GM21529 (cell line): ENCODE measurements around the gene MITF.

Source experiments
- ATAC-seq: cut with Tn5 transposase; IDR thresholded peaks from one replicate; pipeline ENCODE4 v1.9.1; 2021; ENCODE audit not compliant: unreplicated experiment

The MITF gene

DNA sequence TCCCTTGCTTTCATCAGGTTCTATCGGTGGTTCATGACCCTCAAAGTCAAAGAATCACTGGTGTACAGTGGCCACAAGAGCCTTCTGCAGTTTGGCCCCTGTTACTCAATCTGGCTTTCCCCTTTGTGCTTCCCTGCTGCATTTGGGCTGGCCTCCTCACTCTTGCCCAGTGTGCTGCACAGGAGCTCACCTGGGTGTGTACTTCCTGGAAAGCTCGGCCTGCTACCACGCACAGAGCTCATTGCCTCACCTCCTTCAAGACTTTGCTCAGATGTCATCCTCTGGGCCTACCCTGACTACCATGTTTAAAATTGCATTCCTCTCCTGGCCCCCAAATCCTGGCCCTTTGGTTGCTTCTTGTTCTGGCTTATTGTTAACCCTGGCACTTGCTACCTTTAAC is 90.9 kb downstream of the MITF start:
- ATAC-seq = no peak

DNA sequence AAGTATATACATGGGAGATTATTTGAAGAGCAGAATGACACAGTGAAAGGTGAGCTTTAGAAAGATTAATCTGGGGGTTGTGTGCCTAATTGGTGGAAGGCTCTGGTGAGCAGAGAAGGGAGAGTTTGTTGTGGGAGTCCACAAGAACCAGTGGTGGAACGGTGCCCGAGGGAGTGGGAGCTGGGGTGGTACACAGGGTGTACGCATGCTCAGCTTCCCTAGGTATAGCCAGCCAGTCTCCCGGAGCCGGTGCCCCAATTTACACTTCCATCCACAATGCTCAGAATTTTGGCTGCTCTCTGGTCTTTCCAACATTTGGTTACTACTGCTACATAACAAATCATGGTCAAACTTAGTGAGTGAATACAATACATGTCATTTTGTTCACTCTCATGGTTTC is 92.5 kb downstream of the MITF start:
- no peak for ATAC-seq

DNA sequence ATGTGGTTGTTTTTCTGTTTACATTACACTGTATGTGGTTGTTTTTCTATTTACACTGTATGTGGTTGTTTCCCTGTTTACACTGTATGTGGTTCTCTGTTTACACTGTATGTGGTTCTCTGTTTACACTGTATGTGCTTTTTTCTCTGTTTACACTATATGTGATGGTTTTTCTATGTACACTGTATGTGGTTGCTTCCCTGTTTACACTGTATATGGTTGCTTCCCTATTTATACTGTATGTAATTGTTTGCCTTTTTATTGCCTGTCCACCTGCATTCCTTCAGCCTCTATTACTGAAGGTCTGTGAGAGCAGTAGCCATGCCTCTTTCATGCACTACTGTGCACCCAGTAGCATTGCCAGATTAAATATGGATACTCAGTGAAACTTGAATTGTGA is 94.3 kb downstream of the MITF start:
- no peak for ATAC-seq

DNA sequence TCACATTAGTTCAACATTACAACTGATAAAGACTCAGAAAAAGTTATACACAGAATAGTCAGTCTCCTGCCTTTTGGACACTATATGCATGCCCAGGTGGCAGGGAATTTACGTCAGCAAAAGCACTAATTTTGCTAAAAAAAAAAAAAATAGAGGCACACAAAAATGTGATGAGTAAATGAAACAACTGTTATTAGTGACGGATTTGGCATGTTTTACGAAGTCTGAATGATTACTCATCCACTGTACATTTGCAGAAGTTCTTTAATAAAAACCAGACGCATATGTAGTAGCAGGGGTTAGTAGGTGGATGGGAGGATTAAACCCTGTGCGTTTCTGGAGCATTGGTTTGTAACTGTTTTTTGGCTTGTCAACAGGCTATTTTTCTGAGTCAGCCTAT is 99.0 kb downstream of the MITF start:
- no peak for ATAC-seq

DNA sequence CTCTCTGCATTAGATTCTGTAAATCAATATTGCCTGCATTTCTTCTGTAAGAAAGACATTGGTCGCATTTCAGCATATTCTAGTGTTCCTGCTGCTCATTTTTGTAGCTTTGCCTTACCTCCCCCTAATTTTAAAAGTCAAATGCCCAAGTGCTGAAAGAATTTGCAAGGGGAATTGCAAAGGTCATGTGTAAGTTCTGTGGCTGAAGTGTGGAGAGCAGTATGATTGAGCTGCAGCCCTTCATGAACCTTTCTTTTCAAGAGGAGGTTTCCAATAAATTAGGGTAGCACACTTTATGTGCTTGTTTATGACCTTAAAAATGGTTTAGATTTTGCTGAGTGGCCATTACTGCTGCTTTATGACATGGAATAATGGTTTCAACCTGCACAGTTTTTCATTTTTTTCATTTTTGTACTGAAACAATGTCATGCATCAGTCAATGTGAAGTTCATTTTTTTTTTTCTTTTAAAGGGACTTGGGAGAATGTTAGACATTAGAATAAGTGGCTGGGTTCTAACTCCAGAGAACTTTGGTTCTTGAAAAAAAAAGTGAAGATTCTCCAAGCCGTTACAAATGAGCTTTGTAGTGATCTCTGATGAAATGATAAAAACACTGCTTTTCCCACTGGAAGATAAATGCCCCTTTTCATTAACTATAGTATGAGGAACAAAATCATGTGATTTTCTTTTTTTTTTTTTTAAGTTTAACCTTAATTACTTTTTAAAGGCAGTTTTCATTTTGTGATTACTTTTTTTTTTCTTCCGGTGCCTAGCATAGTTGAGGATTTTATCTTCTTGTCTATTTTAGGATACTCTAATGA is 99.6 kb downstream of the MITF start:
- ATAC-seq = no peak

DNA sequence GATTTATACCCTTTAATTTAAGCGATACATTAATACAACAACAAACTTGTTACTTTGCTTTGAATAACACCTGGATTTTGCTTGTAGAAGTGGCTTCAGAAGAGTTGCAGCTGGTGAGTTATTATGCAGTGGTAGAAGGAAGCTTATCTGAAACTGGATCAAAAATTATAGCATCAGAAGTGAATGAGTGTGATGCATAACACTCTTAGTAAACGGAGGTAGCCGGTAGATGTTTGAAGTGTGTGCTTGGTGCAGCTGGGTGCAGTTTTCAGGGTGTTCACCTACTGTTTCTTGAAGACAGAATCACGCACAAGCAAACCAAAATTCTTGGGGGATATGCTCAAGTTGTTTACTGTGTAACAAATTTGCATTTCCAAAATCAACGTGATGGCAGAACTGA is 103.1 kb downstream of the MITF start:
- no peak for ATAC-seq

DNA sequence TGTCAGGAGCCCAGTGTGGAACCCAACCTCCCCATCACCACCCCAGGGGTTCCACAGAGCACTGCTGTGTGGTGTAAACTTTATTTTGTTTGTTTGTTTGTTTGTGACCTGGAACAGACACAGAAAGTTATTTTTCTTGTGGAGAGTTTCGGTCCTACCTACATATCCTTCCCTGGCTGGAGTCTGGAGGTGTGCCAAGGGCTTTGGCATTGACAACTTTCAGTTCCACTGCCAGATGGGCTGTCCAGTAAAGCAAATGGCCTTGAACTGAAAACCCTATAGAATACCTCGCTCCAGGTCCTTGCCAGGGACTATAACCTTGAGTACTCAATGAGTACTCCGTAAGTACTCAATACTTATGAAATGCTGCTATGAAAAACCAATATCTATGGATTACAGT is 103.5 kb downstream of the MITF start:
- ATAC-seq = no peak

DNA sequence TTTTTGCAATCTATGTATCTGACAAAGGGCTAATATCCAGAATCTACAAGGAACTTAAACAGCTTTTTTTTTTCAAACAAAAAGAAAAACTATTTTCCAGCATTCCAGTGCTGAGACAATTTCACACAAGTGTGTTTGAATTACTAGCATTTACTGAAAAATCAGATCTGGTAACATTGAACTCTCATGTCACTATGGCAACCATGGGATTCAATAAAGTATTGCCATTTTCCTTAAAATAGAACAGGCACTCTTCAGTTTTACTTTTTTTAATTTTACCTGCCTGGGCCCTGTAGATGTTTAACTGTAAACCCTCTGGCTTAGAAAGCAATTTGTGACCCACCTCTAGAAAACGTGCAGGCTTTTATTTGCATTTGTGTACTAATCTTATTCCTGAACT is 105.4 kb downstream of the MITF start:
- no peak for ATAC-seq

DNA sequence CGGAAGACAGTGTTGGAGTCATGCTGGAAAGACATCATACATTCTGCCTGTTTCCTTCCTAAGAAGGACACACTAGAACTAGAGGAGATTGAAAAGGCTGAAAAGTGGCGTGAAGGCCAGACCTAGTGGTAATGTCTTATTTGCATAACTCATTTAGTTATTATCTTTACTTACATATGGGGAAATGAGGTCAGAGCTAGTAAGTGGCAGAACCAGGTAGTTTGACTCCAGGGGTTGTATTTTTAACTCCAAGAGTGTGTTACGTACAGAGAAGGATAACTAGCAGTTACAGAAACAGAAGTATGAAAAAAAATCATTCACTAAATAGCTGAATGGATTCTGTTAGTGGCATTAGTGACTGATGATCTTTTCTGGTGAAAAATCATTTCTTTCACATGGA is 108.0 kb downstream of the MITF start:
- ATAC-seq = no peak

DNA sequence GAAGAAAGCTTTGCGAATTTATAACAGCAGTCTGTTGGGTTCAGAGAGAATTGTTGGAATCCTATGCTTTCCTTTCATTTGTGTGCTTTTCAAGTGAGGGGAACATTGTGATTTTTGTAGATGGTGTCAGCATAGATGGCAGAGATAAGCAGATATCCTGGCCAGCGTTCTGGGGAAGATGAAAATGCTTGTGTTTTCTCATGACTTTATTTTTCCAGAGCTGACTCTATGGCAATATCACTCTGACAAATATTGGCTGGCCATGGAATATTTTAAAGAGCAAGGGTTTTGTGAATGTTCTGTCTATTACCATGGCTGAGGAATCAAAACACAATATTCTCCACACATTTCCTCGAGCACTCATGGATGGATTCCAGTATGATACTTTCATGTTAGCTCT is 108.8 kb downstream of the MITF start:
- no peak for ATAC-seq

DNA sequence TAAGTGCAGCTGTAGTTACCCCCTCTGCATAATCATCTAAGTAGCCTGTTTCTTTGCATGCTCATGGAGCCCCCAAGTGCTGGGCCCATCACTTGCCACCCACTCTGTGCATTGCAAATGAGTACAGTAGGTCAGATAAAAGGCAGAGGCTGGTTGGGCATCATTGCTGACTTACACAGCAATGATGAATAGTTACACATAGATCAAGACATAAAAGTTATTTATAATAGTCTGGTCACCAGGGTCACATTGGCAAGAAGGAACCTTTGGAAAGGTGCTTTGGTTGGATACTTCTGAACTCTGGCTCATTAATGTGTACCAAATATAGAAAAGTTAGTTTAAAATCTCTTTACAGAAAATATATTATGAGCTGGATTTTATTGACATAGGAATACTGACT is 111.6 kb downstream of the MITF start:
- ATAC-seq = no peak

DNA sequence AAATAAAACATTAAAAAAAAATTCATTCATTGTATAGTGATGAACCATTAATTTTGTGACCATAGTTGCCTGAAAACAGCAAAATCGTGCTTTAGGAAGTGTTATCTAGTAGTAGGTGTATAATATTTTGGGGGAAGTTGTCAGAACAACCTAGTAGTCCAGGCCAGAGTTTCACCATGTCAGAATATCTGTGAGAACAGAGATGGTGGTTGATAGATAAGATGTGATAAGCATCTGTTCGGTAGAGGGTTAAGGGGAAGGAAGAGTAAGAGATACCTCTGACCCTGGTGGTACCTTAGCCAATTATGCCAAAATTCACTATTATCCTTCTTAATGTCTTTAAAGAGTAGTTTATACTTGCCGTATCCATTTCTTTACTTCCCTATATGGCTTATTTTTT is 113.8 kb downstream of the MITF start:
- no peak for ATAC-seq

DNA sequence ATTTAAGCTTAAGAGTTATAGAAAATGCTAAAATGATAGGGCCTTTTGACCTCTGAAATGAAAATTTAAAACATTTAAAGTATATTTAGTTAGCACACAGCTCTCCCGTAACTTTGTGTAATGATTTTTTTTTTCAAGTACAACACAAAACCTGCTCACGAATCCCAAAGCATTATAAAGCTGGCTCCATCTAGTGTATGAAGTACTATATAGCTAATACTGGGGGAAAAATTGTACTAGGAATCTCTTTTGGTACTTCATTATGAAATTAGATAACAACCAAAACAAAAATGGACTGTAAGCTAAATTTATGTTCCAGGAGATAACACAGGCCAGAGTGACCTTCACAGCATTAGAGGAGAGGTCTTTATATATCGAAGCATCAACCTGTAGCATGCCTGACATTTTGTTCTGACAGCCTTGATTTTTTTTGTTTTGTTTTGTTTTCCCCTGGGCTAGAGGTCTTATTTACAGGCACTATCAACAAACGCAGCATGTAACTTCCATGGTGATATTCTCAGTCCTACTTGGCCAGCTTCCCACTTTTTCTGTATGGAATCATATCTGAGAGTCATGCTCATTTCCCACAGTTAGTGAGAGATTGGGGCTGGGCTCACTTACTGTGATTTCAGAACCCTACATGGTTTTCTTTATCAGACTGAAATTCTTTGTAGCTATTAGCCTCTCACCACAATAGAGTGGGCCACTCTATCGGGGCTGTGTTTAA is 116.3 kb downstream of the MITF start:
- no peak for ATAC-seq

DNA sequence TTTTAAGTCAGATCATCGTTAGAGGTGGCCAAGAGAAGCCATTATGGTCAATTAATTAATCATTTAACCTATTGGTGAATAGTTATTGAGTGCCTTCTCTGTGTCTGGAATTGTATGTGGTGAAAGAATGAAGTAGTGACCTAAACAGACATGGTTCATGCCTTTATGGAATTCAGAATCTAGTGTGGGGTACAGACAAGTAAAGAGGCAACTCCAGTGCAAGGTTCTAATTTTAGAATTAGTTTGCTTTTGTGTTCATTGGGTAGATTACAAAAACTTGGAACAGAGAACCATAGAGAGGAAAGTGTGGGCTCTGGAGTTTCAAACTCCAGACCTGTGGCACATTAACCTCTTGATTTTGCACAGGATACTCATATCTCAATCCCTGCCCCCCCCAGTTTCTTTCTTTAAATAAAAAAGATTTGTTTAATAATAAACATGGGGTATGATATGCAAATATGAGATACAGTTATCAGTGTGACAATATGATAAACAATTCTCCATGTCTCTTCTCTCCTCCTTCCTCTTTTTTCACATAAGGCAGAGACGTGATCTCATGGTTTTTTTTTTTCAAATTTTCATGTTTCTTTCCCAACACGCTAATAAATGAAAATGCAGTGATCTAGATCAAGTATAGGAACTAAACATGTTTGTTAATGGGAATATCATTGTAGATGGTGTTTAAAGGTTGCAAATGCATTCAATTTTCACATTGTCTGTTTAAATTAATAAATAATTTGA is 117.9 kb downstream of the MITF start:
- no peak for ATAC-seq

DNA sequence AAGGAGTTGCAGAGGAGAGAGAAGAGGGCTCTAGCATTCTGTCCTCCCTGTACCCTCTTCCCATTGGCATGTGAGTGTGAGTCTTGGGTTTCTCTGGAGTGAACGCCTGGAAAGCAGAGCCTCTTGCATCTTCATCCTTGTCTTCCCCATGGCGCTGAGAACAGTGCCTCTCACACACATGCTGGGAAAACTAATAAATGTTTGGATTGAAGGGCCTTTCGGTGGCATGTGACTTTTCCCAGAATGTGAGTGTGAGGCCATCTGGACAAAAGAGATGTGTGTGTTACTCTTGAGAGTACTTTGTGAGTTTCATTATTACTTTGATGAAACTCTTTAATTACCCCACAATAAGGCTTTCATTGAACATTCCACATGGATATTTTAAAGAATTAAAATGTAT is 122.3 kb downstream of the MITF start:
- ATAC-seq = no peak

DNA sequence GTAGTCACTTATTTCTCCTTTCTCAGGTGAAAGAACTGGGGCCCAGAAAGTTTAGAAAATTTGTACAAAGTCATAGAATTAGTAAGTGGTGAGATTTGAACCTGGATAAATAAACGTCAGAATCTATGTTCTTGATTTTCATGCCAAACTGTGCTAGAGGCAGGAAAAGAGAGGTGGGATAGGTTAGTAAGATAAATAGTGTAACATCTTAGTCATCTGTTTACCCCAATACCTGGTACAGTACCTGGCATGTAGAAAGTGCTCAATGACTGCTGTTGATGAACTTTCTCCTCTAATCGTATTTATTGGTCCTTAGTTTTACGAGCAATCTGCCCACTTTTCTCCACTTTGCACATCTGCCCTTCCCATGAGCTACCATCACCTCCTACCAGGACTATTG is 124.9 kb downstream of the MITF start:
- ATAC-seq = no peak

DNA sequence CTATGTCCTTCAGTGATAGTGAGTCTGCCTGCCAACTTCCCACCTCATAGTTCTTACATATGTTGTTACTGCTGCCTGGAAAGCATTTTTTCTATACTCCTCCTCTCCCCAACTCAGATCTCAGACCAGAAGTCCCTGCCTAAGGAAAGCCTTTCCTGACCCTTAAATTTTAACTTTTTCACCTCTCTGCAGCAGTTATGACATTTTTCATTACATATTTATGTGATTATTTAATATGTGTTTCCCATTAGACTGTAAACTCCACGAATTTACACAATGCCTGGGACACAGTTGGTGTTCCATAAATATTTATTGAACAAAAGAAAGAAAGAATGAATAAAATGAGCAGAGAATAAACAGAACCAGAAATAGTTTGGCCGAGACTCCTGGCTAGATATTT is 125.5 kb downstream of the MITF start:
- no peak for ATAC-seq

DNA sequence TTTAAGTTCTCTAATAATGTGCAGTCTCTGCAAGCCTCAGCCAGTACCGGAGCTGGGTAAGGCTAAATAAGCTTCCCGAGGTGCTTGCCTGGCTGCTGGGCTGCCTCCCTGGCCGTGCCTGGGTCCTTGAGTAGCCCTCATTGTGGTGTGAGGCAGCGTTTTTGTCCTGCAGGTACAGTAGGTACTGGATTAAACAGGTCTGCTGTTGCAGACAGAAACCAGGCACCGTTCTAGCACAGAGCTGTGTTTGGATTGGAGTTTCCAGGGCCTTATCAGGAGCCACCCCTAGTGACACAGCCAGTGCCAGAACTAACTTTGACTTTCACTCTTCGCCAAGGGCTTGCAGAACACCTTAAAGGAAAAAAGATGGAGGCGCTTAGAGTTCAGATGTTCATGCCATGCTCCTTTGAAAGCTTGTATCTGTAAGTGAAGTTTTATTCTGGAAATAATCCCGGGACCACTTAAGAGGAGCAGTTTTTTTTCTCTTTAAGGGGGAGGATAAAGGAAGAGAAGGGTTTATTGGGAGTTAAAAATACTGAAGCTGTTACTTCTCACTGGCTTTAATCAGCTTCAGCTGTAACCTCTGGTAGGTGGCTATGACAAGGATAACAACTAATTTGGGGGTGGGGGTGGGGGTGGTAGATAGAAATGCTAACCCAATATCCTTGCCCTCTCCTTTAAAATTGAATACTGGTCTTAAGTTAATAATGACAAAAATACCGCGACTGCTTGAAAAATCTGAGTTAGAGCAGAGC is 126.8 kb downstream of the MITF start:
- no peak for ATAC-seq

DNA sequence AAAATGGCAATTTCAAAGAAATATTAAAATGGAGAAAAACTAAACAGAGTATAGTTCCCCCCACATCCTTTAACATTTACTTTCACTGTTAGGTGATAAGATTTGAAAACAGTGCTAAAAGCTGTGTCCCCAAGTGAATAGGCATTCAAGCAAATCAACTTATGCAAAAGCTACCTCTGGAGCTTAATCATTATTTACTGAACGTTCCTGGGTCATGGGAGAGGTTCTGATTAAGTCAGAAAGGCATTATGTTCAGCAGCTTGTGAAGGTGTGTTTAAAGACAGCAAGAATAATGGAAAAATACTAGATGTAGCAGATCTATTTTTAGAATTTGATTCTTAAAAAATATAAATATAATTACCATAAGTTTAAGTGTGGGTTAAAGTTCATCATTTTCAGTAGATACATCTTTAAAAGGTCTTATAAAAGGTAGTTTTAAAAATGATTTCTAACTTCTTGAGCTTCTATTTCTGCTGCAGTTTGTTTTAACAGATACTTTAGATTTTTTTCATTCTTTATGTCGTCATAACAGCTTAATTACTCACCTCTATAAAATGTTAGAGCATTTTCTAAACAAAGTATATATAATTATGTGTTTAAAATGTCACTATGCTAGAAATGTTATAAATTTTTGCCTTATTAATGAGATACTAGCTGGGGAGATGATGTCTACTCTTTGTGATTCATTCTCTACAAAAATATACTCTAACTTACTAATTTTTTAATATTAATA is 127.9 kb downstream of the MITF start:
- ATAC-seq = no peak

DNA sequence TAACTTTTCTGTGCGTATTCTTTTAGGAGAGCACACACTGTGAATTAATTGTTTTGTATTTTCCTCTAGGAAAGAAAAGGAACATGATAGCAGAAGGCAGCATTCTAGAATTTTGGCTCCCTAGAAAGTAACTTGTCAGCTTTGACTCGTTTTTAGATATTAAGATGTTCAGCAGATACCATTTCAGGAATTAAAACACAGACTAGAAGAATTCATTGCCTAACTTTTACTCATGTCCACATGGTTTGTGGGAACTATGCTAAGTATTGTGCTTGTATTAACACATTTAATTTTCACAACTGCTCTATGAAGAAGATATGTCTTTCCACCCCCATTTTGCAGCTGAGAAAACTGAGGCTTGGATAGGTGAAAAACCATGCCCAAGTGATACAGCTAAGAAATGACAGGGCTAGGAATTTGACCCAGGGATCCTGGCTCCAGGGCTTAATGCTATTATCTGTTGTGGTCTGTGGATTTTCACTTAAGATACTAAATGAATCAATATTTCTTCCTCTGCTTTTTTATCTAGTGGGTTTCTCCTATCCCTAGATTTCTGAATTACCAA is 128.8 kb downstream of the MITF start:
- ATAC-seq = no peak
